Midbrain (tissue), 1 donor: ENCODE results near the gene COPS3.

ENCODE experiments used
- DNase-seq: peaks from one replicate; lab custom pipeline; 2025; lab: John Stamatoyannopoulos, UW

Gene COPS3

DNA sequence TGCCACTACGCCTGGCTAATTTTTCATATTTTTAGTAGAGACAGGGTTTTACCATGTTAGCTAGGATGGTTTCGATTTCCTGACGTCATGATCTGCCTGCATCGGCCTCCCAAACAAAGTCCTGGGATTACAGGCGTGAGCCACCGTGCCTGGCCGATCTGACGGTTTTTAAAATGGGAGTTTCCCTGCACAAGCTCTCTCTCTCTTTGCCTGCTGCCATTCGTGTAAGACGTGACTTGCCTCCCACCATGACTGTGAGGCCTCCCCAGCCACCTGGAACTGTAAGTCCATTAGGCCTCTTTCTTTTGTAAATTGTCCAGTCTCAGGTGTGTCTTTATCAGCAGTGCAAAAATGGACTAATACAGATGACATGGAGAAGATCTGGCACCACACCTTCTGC is 39.4 kb downstream of the COPS3 start:
- DNase-seq, result no peak

DNA sequence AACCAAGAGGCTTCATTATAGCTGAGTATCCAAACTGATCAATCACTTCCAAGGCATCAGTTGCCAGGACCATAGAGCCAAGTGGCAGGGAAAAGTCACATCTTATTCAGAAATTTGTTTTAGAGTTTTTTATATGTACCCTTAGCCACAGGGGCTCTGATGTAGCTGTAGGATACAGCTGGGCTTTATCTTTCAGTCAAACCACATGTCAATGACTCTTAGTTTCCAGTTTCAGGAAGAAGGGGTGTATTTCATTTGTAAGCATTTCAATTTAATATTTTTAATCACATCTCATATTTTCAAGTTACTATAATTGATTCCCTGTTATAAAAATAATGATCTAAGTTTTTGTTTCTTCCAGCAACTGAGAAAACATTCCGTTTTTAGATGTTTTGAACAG is 41.2 kb downstream of the COPS3 start:
- DNase-seq, result no peak

DNA sequence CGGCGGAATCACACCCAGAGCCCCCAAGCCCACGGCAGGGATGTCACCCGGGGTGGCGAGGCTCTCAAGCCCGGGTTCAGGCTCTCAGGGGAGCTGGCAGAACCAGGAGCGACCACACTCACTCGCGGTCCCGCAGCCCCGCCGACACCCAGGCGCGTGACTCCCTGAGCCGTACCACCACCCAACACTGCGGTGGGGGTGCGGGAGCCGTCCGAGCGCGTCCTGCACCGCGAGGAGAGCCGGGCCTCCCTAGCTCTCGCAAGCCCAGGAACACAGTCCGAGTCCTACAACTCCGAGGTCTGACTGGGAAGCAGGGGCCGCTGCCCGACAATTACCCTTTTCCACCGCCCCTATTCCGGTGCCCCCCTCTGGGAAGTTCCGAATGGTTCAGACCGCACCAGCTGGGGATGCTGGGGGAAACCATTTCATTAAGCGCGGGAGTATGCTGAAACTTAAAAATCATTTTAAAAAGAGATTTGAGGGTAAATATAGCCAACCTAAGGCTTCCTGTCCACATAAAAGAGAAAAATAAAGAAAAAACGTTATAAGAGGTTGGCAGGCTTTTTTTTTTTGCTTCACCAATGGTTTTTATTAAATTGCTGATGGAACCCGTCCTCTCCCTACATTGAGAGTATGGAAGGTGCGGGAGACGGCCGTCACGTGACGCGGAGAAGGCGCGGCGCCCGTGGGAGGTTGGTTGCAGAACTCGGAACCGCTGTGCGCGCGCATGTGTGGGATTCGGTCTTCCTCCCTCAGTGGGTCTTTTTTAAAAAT is 43.8 kb downstream of the COPS3 start, which contains the start of gene FLCN:
Gene FLCN, minus strand, starts transcription at position 143 of the 774 bp plus-strand sequence. CDS start 9,031 bp downstream, outside the sequence.
- peak; percentile 89 for DNase-seq

DNA sequence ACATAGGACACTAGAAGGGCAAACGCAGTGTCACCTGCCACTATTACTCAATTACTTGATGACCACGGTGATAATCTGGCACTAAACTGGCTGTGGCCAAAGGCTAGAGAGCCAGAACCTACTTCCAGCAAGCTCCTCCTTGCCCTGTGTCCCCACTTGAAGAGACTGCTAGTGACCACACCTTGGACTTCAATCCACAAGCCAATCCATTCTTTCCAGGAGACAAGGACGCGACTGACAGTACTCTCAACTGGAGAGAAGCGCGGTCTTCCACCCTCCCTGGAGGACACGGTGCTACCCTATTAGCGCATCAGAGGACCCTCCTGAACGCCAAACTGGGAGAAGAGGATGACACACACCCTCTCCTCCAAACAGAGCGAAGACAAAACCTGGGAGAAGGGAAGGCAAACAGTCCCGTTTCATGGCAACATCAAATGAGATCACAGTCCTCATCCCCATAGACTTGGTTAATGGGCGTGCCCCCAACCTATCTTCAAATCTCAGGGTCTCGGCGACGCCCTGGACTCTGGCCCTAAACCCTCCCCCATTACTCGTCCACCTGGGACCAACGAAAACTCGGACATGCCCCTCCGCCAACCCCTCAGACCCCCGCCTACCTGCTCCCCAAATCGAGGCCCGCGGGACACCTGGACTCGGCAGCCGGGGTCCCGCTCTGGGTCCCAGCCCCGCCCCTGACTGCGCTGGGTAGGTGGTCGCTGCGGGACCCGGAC is 44.6 kb downstream of the COPS3 start:
- no peak for DNase-seq

DNA sequence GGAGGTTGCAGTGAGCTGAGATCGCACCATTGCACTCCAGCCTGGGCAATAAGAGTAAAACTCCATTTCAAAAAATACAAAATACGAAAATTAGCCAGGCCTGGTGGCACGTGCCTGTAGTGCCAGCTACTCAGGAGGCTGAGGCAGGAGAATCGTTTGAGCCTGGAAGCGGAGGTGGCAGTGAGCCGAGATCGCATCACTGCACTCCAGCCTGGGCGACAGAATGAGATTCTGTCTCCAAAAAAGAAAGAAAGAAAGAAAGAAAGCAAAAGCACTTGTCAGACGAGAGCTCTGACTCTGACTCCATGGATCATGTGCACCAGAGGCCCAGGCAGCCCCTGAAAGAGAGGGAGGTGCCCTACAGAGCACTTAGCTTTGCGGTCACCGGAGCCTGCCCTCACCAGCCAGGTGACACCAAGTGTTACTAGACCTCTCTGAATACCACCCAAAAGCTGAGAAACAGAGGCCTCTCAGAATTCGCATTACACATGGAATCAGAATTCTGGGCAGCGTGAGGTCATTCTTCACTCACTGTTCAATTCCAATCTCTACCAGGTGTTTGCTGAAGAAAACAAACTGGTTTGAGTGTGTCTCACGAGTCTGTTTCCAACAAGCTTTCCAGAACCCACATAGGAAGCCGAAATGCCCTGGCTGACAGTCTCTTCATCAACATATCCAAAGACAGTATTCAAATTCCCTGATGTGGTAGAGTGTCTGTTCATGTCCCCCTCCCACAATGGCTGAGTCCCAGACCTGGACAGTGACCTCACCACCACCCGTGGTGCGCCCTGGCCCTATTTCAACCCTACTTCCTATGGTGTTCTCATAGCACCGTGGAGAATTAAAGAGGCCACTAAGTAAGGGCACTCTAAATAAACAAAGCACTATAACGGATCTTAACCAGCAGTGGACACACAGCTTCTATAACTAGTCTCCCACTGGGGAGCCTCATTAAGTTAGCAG is 45.6 kb downstream of the COPS3 start:
- no peak for DNase-seq

DNA sequence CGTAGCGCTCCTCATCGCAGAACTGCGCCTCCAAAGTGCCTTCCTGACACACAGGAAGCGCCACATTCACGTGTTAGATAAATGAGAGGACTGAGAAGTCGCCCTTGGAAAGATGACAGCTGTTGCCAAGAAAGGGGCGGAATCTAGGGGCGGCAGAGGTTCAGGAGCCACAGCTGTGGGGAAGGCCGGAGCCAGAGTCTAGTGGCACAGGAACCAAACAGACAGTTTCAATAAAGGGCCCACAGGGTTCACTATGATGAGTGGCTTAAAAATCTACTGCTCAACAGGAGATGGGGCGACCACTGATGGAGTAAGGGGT is 48.8 kb downstream of the COPS3 start:
- no peak for DNase-seq

DNA sequence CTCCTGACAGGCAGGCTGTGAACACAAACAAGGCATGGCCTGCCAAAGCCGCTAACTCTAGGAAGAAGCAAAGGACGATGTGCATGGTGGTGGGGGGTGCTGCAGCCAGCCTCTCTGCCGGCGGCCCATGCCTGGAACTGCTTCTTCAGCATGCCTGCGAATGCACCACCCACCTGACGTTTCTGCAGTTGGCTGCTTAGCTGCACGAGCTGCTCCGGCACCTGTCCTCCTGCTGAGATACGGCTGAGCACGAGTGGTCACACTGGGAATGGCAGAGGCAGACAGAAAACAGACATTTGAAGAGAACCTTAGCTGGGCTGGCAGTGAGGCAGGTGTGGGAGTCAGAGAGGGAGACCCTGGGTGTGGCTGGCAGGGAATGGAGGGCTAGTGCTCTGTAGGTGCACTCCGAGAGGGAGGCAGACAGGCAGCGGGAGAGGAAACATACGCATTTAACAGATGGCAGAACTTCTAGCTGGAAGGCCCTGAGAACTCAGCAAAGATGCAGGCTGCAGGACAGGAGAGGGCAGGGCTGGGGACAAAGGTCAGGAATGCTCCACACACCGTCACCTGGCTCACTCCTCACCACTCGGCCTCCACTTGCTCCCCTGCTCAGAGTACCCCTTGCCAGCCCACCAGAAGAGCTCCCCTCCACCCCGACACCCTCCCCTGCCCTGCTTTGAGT is 49.3 kb downstream of the COPS3 start:
- no peak for DNase-seq

DNA sequence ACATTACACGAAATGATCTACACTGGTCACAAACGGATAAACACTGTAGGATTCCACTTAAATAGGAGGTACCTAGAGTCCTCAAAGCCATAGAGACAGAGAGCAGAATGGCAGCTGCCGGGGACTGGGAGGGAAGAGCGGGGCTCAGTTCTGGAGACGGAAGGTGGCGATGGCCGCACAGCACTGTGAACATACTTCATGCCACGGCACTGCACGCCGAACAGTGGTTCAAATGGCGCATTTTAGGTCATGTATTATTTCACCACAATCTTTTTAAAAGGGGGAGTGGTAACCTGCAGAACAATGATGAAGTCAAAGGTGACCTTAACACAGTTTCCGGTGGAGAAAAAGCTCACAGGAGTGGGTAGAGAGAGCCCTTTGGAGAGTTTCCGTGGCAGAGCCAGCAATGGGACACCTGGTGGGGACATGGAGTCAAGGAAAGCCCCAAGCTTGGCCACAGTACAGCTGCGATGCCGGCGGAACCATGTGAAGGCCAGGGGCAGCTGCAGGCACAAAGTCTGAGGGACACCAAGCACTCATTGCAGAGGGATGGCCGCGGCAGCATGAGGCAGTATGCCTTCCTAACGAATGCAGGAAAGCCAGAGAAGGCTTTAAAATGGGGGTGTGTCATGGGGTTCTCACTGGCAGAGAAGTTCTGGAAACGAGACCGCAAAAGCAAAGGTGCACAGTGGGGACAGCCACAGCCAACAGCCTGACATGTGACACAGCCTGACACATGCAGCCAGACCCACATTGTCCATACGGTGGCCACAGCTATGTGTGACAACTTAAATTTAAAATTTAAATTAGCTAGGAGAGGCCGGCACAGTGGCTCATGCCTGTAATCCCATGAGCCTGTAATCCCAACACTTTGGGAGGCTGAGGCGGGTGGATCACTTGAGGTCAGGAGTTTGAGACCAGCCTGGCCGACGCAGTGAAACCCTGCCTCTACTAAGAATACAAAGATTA is 51.3 kb downstream of the COPS3 start:
- no peak for DNase-seq

DNA sequence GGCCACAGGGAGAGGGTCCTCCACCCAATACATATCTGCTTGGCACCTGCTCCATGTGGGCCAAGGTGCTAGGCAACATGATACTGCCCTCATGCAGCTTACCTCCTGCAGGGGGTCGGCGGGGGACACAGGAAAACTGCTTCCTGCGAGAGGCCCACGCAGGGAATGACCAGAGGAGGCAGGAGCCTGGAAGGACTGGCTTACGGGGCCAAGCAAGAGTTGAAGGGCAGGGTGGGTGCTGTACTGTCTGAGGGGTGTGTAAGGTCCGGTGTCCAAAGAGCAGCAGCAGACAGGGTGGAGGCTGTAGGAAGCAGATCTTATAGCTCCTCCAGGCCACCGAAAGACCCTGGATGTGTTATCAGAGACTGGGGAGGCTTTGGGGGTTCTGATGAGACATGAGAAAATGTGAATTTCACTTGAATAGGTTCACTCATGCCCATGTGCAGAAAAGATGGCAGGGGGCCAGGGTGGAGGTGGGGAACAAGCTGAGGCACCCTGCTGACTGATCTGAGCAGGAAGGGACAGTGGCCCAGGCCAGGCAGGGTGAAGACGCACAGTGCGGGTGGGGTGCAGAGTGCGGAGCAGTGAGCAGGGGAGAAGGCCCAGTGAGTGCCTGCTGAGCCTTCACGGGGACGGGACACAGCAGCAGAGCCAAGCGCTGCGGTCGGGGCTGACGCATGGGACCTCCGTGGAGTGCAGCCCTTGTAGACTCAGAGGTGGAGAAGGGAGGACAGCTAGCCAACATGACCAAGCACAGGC is 52.3 kb downstream of the COPS3 start:
- no peak for DNase-seq

DNA sequence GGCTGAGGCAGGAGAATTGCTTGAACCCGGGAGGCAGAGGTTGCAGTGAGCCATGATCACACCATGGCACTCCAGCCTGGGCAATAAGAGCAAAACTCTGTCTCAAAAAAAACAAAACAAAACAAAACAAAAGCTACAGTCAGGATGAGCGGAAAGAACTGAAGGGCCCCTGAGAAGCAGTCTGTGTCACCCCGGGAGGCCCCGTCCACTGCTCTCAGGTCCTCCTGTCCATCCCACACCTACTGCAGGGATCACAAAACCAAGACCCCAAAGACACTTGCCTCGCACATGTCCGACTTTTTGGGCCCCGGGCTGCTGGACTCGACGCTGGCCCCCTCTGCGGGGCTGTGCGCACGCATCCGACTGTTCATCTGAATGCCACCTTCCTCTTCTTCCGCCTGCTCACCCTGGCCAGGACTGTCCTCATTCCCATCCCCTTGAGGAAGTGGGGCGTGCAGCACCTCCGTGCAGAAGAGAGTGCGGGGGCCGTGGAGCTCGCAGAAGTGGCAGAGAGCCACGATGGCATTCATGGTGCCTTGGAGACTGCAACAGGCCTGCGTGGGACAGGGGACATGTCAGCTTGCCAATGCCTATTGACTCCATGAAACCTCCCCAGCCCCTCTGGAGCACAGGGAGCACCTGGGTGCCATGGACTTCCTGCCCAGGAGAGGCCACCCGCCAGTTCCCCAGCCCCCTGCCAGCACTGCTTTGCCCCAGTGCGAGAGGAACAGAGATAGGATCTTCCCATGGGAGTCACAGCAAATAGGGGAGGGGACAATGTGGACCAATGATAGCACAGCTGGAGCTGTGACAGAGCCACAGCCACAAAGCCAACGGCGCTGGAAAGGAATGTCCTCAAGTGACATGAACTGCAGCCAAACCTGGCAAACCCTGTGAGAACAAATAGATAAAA is 53.2 kb downstream of the COPS3 start:
- DNase-seq, result no peak

DNA sequence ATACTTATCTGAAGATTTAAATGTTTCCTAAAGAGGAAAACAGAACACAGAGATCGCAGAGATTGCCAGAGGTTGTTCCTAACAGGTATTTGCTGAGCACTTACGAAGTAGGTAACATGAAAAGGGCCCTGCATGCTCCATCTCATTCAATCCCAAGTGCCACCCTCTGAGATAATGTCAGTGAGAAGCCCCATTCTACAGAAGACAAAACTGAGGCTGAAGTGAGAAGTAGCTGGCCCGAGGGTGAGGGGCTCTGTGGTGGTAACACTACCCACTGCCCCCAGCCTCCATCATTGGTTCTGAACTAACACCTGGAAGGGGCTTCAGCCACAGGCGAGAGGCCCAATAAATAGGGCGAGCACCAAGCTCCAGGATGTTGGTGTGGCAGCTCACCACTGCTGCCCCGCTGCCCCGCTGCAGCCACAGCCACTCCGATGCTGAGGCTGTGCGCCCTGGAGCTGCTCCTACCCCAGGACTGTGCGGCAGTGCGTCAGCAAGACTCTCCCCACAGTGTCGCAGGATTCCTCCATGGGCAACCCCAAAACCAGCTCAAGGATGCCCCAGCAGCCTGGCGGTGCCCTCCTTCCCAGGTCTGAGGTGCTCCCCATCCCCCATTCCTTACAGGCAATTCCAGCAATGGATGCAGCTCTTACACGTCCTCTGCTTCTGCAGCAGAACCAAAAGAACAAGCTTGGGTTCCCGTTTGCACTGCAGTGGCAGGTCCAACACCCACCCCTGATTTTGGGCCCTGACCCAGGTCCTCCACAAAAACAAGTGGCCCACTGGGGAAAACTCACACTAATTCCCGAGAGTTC is 54.4 kb downstream of the COPS3 start:
- no peak for DNase-seq

DNA sequence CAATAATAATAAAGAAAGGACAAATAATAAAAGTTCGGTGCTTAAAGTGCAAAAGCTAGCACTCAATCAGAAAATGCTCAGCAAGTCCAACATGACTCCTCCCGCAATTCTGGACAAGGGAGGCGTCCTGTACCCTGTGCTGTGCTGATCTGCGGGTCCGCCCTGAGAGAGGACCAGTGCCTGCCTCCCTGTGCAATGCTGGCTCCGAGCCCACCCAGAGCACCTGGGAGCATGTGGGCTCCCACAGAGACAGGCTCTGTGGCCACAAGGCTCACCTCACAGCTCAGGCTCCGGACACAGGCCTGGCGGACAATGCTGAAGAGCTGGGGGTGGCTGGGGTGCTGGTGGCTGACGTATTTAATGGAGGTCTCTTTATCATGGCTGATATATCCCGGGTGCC is 55.1 kb downstream of the COPS3 start:
- DNase-seq, result no peak

DNA sequence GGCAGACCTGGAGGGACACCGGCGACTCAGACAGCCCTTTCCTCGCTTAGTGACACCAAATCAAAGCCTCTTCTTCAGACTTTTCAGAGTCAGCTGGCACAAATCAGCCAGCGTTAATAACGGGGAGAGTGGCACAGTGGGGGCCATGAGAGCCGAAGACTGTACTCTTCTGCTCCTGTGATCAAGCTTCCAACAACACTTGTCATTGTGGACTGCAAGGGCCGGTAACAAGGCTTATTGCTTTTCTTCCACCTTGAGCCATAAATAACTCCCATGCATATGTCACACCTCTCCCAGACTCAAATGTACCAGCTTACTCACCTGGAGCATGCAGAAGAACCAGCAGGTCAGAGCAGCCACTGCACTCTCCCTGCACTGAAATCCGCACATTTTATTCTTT is 56.9 kb downstream of the COPS3 start:
- no peak for DNase-seq

DNA sequence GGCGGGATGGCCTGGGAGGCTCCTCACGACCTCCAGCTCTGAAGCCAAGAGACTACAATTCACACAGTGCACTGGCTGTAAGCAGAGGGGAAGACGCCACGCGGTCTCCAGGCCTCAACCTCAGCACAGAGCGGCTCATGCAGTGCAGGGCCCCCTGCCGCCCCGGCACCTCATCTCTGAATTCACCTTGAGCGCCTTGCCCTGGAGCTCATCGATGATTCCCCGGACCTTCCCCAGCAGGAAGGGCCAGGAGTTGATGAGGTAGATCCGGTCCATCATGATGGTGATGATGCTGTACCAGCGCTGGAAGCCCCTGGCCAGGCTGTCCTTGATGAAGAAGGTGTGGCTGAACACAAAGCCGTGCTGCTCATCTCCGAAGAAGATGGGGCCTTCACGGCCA is 57.3 kb downstream of the COPS3 start:
- DNase-seq, result no peak

DNA sequence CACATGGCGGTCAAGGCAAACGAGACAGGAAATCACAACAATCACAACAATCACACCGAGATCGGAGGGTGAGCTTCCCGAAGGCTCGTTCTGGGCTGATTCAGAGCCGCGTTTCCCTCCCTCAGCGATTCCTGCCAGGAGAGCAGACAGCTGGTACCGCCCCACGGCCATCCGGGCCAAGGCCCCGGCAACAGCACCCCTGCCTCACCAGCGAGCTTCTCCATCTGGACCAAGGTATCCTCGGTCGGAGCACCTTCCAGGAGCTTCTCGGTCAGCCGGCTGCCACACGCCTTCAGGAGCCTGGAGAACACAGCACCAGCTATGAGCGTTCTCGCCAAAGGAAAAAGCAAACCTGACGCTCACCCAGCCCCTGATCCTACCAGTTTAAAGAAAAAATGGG is 59.7 kb downstream of the COPS3 start:
- no peak for DNase-seq

DNA sequence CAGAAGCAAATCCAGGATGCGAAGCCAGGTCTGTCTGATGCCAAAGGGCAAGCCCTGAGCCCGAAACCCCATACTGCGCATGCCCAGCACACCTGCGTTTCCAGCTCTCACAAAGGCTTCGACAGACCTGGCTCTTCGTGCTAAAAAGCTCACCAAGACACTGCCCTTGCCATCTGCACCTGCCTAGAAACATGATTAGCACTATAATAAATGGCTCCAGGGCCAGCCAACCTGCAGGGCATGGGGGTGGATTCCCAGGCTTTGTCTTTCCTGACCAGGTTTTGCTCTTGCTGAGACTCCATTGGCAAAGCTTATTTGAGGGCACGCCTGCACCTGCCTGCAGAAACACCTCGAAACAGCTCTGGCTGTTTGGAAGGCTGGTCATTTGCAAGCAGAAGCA is 60.5 kb downstream of the COPS3 start:
- DNase-seq, result no peak

DNA sequence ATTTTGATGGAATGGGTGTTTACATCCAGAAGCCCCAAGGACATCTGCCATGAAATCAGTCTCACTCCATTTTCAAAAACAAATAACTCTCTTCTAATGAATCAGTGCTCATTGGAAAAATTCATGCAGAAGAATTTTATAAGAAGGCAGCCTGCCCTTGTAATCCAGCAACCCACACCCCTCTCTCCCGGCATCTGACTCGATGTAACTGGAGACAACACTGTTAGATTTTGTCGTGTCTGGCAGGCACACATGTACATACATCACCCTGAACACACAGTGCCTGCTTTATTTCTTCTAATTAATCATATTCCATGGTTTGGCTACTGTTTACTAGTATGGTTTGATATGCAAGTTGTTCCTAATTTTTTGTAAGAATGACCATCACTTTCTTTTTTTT is 63.1 kb downstream of the COPS3 start:
- no peak for DNase-seq

DNA sequence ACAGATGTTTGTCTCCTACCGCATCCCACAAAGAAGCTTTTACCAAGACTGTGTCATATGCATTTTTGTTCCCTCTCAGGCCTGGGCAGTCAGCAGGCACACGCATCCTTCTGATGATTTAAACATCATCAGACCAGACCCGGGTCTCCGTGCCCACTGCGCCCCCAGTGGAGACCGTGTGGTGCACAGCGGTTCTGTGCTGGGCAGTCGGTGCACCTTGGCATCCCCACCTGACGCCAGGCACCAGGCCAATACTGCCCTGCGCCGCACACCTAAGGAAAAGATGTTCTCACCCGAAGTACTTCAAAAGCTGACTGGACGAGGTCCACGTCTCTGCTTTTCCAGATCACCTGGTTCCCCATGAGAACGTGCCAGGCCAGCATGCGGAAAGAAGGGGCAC is 64.3 kb downstream of the COPS3 start:
- DNase-seq, result no peak
